Nucleus accumbens (tissue), 56 donors: ENCODE results near the gene LRGUK.

Experiments
- DNase-seq, 56 donors: peaks; one replicate each; lab custom pipeline; 2025; lab: John Stamatoyannopoulos, UW

Gene LRGUK

GRCh38 chr7:134126146-134126545, 994 bp upstream of the LRGUK start:
- DNase-seq = no peak

DNA sequence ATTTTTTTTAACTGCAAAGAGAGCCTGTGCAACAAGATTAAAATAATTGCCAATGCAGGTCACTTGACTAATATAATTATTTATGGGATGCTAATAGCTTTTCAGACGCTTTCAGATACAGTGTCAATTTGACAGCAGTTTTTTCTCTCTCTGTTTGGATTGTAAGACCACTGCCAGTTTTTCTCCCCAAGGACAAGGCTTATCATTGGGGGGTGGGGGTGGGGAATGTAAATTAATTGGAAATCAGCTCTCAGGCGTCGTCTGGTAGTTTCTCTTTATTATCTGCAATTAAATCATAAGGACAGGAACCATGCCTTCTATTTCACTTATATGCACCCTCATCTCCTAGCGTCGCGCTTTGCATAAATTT, 559 bp upstream of the LRGUK start:
- no peak for DNase-seq

DNA sequence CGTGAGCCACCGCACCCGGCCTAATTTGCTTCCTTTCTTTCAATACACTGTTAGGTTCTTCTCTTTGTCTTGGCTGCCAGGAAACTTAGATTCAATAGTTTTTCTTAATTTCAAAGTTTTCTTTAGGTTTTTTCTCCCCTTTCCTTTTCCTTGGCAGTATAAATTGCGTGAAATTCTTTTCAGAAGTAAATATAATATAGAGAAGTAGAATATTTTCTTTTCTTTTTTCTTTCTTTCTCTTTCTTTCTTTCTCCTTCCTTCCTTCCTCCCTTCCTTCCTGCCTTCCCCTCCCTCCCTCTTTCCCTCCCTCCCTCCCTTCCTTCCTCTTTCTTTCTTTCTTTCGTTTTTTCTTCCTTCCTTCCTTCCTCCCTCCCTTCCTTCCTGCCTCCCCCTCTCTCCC, 1.7 kb downstream of the LRGUK start:
- DNase-seq = no peak

GRCh38 chr7:134129856-134130523, 2.9 kb downstream of the LRGUK start:
- DNase-seq = no peak

DNA sequence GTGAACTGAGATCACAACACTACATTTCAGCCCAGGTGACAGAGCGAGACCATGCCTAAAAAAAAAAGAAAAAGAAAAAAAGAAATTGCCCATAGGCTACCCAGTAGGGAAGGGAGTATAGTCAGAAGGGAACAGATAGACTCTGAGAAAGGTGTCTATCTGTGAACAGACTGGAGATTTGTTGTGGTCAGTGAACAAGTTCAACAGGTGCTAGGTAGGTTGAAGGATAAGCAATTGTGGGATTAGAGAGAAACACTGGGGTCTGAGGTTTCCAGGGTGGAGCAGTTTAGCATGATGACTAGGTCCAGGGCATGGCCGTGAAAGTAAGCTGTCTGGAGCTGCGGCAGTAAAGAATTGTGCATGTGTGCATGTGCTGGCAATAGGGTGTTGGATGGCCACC, 6.9 kb downstream of the LRGUK start:
- no peak for DNase-seq

DNA sequence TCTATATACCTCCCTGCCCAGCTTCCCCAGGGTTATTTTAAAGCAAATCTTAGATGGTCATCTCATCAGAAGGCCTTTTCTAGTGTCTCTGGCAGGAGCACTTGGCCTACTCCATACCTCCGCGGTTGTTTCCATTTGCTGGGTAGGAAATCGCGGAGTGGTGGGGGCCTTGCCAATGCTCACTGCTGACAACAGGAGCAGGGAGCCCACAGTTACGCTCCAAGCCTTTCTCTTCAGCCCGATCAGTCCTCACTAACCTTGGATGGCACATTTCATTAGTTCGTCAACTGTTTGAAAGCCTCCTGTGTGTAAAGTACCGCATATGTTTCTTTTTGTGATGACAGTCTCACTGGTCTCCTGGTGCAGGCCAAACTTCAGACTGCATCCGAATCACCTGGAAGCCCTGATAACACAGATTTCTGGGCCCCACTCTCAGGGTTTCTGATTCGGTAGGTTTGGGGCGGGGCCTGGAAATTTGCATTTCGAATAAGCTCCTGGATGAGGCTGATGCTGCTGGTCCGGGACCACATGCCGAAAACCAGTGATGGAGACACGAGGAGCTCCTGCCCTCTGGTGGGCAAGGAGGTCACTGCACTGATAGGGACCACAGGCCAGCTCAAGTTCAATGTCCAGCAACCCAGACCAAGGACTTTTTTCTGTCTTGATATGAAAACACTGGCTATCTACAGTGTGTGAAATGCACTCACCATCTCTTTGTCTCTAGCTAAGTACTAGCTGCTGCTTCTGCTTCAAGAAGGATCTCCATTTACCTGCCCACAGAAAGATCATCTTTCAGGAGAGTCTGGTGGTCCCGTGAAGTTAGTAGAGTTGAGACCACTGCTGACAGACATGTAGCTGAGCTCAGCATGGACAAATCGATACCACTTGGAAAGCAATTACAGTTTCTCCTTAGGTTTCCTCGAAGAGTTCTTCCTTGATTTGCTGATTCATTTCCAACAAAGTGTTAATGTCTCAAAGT, 14.0 kb downstream of the LRGUK start:
- DNase-seq = peak in 51 of 56 donors; percentile 3 to 79 (median 45)

- no peak for DNase-seq
Measured at GRCh38 chr7:134141868-134142264, 14.7 kb downstream of the LRGUK start.

DNA sequence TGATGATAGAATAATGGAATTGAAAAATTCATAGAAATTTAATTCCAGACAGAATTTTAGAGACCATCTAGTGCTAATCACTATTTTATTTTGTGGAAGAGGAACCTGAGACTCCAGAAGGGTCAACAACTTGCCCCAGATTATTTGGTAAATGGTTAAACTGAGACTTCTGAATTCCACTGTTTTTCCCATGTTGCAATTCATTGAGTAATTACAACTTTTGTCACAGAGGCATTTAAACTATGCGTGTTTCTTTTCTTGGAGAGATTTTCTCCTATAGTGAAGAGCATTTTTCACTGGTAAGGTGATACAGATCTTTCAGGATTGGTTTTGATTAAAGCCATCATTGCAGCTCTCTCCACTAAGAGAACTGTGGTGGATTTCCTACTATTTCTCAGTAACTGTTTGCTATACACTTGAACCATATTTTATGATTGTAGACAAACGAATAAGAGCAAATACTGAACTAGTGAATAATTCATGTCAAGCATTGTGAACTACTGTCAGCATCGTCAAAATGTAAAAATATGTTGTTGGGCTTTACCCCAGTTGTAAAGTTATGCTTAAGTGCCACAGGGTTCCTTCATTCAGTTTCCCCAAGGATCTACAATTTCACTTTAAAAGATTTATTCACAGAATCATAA, 26.5 kb downstream of the LRGUK start:
- no peak for DNase-seq

GRCh38 chr7:134154581-134155130, 27.5 kb downstream of the LRGUK start:
- DNase-seq = no peak

- DNase-seq = no peak
Measured at GRCh38 chr7:134155206-134155605, 28.1 kb downstream of the LRGUK start.

GRCh38 chr7:134155871-134156270, 28.7 kb downstream of the LRGUK start:
- DNase-seq = no peak

DNA sequence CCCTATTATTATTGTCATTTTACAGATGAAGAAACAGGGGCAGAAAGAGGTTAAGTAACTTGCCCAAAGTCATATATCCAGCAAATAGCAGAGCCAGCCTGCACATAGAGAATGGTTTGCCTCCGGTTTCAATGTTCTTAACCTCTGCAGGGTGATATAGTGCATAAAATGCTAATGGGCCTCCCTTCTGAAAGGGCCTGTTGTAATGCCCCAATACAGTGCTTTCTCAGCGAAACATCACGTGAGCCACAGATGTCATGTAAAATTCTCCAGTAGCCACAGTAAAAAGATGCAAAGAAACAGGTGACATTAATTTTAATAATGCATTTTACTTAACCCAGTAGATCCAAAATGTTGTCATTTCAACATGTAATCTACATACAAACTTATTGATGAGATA, 38.1 kb downstream of the LRGUK start:
- peak in 21 of 56 donors; percentile 2 to 42 (median 12) for DNase-seq

- DNase-seq = no peak
Measured at GRCh38 chr7:134167250-134167649, 40.1 kb downstream of the LRGUK start.

DNA sequence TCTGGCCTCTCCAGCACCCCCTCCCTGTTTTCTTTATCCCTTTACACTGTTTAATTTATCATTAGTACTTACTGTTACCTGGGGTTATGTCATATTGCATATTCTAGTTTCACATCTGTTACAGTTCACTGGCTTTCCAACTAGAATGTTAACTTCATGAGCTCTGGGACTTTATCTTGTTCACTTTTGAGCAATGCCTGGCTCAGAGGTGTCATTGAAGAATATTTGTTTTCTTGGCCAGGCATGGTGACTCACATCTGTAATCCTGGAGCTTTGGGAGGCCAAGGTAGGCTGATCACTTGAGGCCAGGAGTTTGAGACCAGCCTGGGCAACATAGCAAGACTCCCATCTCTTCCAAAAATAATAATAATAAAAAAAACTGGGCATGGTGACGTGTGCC, 40.7 kb downstream of the LRGUK start:
- DNase-seq = no peak

GRCh38 chr7:134174795-134175261, 47.7 kb downstream of the LRGUK start:
- DNase-seq = no peak

- no peak for DNase-seq
Measured at GRCh38 chr7:134175334-134176036, 48.3 kb downstream of the LRGUK start.

- no peak for DNase-seq
Measured at GRCh38 chr7:134176037-134176350, 48.9 kb downstream of the LRGUK start.

DNA sequence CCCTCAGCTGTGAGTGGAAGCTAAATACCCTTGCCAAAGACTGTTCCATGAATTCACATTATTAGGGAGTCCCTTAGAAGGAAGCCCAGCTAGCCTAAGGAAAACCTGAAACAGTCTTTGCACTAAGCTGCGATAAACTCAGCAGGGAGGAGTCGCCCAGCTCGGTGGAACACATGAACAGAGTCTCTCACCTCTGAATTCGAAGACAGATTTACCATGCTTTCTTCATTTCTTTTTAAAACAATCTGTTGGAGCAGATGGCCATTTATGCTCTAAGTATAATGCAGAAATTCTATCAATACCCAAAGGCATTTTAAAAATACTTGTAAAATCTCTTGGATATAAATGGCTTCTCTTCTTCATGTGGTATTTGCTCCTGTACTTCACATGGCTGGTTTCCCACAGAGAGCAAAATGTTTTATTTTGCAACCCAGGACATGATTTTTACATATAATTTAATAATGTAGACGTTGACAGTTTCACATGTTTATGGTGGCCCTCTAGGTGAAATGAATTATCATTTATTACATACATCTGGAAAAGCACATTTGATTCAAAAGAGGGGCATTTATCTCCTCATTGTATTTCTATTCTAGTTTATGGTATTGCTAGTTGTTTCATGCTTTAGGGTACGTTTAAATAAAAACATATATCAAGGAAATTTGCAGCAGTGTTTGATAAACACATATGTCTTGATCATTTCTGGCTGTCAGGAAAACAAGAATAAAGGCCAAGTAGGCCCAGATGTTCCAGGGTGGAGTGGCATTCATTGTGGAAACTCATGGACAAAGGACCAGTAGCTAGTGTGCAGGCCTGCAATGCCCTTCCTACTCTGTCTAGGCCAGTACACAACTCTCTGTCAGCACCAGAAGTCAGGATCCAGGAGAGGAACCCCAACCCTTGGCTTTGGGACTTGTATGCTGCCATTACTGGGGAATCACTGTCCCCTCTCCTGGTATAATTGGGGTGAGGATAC, 52.2 kb downstream of the LRGUK start:
- DNase-seq = no peak

DNA sequence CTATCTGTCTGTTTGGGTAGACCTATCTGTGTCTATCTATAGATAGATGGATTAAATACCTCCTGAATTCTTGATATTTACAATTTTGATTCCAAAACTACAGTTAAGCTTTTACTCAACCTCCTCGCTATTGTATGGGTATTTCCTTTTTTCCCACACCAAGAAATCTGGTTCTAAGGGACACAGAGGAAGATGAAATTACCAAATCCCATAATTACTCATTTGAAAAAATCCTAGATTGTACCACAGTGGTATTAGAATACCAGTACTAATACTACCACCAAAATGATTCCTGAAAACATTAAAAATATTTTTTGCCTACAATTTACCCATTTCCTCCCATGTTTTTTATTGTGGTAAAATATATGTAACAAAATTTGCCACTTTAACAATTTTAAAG, 53.2 kb downstream of the LRGUK start:
- no peak for DNase-seq
